SKM-1 treated with dmso at 0.1 percent for 144 hours (cell line): Measurements from ENCODE around the gene MPP1.
A peak's percentile ranks its signal among the peaks of the same experiment; 100 is the strongest.

ENCODE experiments used
- DNase-seq: peaks from one replicate; lab custom pipeline; 2025; ENCODE audit not compliant: unreplicated experiment; lab: John Stamatoyannopoulos, UW

Gene MPP1

GRCh38 chrX:154732421-154733065 is 72.7 kb downstream of the MPP1 start:
- DNase-seq = no peak

DNA sequence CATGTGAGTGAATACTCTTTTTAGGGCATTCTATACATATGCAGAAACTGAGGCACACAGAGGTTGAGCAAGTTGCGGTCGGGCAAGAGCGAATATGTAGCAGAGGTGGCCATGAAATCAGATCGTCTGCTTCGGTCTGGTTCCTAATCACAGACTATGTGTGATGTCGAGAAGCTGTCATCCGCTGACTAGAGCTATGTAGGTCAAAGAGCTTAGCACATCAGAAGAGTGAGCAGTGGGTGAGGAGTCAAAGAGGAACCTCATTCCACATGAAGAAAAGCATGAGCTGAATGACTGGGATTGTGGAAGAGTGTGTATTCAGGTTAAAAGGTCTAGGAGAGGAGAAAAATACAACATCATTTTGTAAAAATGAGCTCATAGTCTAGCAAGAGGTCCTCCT is 73.4 kb downstream of the MPP1 start:
- DNase-seq = no peak

GRCh38 chrX:154731184-154731583 is 74.1 kb downstream of the MPP1 start:
- DNase-seq = peak; percentile 36

DNA sequence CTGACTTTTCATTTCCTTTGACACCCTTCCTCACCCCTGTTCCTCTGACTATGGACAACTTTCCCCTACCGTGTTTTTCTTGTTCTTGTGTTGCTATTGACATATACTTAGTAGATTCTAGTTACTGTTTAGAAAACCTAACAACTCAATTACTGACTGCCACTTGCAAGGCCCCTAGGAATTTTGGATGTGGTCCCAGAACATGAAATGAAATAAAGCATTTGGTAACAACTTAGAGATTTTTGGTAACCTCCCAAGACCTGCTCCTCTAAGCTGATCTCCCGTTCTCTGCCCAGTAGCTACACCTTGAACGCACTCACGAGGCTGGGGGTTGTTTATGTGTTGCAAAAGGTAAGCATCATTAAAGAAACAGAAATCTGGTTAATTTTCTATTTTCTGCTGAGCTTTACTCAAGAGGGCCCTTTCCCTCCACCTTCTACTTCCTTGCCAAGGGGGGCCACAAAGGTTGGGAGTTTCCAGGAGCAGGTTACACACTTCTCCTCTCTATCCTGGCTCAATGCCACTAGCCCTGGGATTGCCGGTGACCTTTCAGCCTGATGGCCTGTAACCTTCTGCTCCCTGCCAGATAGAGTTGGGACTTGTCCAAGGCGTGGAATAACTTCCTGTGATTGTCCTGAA is 74.9 kb downstream of the MPP1 start:
- no peak for DNase-seq

DNA sequence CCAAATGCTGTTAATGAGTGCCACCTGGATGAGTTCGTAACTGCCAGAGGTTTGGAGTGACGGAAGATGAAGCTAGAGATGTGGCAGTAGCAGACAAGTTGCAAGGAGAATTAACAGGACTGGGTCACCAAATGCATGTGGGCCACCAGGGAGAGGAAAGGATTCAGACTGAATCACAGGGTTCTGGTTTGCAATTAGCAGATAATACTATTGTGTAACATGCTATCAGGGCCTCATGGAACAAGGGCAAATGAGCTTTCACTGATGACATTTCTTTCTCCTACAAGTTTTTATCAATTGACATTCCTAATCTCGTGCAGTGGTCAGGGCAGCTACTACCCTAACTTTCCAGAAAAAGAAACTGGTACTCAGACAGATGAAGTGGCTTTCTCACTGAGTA is 75.8 kb downstream of the MPP1 start:
- DNase-seq = no peak
